ENCODE results near the gene LDHD. TPM values are rescaled to one million over a fixed set of nuclear protein-coding genes. Genes with fewer than 3 reads are reported as not detected.

Gene LDHD
- total and polyA plus RNA-seq, 2 of the 8 experiments (the other 6 are each of a cell fraction or from before 2014, with no cell fraction given), result 14.9 to 18.2 TPM

DNA sequence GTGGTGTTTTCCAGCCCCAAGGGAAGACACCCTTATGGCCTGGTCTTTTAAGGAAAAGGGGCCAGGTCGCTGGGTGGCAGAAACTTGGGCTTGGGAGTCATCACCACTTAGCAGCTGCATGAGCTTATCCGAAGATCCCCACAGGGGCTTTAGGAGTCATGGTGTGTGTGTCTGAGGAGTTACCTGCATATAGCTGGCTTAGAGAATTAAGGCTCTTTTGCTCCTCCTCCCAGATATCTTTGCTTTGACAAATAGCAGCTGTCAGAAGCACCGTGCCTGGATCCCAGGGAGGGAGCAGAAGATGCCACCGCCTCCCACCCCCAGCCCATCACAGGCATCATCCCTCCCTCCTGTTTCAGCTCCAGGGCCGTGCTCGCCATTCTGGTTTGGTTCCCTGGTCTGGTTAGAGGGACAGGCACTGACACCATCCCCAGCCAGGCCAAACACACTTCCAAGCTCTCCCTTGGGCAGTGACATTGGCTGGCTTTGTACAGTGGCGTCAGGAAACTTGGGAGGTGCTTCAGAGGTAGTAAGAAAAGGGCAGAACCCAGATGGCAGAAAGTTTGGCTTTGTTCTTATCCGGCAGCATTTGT, 17.4 kb downstream of the LDHD start:
- peaks cover 10 to 15% of the 10 kb centered on the region in 2 experiments for H4K20me1 ChIP-seq (replicated peaks in 1 of 2; ENCODE audit: control insufficient read depth in 1 of 2, insufficient read depth in 2 of 2, low read length in 2 of 2)
- H4K8ac ChIP-seq (ENCODE audit: extremely low read depth, insufficient read depth, low read length), result no peak overlapping the region
- POLR2A ChIA-PET (ENCODE audit: partially characterized antibody), result interaction anchor here (0.5 to 5.0 kb wide), 3 partner anchors 11 to 106 kb away, joined by 3 to 42 read pairs (median 3); no protein-coding TSS in a partner anchor
- TF ChIP-seq TAF7 (optimal IDR thresholded peaks at IDR 0.05; ENCODE audit: borderline replicate concordance, low read depth, low read length), result no peak
- no peak for TF ChIP-seq CEBPB (IDR thresholded peaks at IDR 0.05; ENCODE audit: low read depth, low read length)

More for the DNA sequence above, 17.4 kb downstream of the LDHD start:
- H2BK20ac ChIP-seq (ENCODE audit: low read length), result no peak overlapping the region
- peaks cover 0 to 25% of the 10 kb centered on the region in 2 experiments; a peak in 1 of 4 replicates for H3K79me2 ChIP-seq (ENCODE audit: control insufficient read depth in 1 of 2, insufficient read depth in 2 of 2, low read length in 2 of 2)
- no peak overlapping the region; a peak in 1 of 7 replicates for H3K9ac ChIP-seq (replicated peaks in 1 of 4; ENCODE audit: extremely low read depth in 1 of 4, low read depth in 3 of 4, low read length in 3 of 4)
- no peak overlapping the region for H2AFZ ChIP-seq (ENCODE audit: low read length)
- H3K4me1 ChIP-seq (replicated peaks in 1 of 4; ENCODE audit: control insufficient read depth in 3 of 4, insufficient read depth in 4 of 4, low read length in 3 of 4), result peaks cover 9 to 46% (median 32%) of the 10 kb centered on the region in 4 experiments
- no peak for DNase-seq (ENCODE audit: low read depth in 1 of 2, low spot score in 2 of 2)
- peak overlapping the region; percentile 91; the same call in 1 of the 2 replicates for H2BK12ac ChIP-seq (ENCODE audit: low read depth, low read length)
- H3K9me3 ChIP-seq (ENCODE audit: insufficient read depth in 2 of 2, low read depth in 1 of 2, low read length in 1 of 2), result no peaks in the 10 kb centered on the region
- no peak overlapping the region for H3K4me3 ChIP-seq (ENCODE audit: extremely low read depth in 1 of 4, insufficient read depth in 2 of 4, low read depth in 3 of 4, low read length in 4 of 4)
- no peak overlapping the region for H2BK120ac ChIP-seq (replicated peaks; ENCODE audit: low read depth, low read length)
- no peak overlapping the region for H3K4me2 ChIP-seq (ENCODE audit: insufficient read depth in 1 of 2, low read depth in 2 of 2, low read length in 2 of 2)
- no peak overlapping the region for H3K23ac ChIP-seq (ENCODE audit: insufficient read length)
- no peak overlapping the region for H2AK5ac ChIP-seq (ENCODE audit: low read depth, low read length)
- H4K5ac ChIP-seq (ENCODE audit: insufficient read length, low read depth, low read length), result no peak overlapping the region
- H2BK5ac ChIP-seq (ENCODE audit: low read depth, low read length), result no peak overlapping the region
- H3K36me3 ChIP-seq (ENCODE audit: control insufficient read depth in 2 of 4, insufficient read depth in 4 of 4, low read length in 3 of 4), result peaks cover 0 to 2% (median 0%) of the 10 kb centered on the region in 4 experiments; a peak in 1 of 8 replicates
- H3K14ac ChIP-seq (ENCODE audit: insufficient read length), result no peak overlapping the region
- H3K56ac ChIP-seq (replicated peaks; ENCODE audit: insufficient read length, low read depth, low read length), result no peak overlapping the region
- no peak overlapping the region for H3K4ac ChIP-seq (replicated peaks; ENCODE audit: insufficient read length, low read depth, low read length)
- no peak overlapping the region for H3K18ac ChIP-seq (ENCODE audit: extremely low read depth, low read length)
- H3K23me2 ChIP-seq (ENCODE audit: low read depth, low read length), result no peaks in the 10 kb centered on the region; the same call in 1 of the 2 replicates
- 78% methylated on average over 7 of the region's 8 CpGs; no CpG with 5 or more reads in 1 of the 2 experiments for WGBS, 2 experiments (ENCODE audit: extremely low coverage in 1 of 2, insufficient coverage in 1 of 2, insufficient read length in 1 of 2, insufficient replicate concordance in 2 of 2, low coverage in 1 of 2, low lambda C conversion rate in 2 of 2, missing lambda C conversion rate in 1 of 2)
- no peak overlapping the region; the same call in 1 of the 2 replicates for H2BK15ac ChIP-seq (ENCODE audit: low read length)
- H3K27ac ChIP-seq (ENCODE audit: low read depth, low read length), result 0 out of 2 replicates have a peak overlapping the region, but pooled peaks have one; percentile 32
- H4K91ac ChIP-seq (replicated peaks; ENCODE audit: insufficient read length, low read length), result no peak overlapping the region
- CTCF ChIA-PET (ENCODE audit: partially characterized antibody), result interaction anchor here (0.6 to 8.0 kb wide), 11 partner anchors 12 to 893 kb away, joined by 3 to 133 read pairs (median 5); partner anchors contain the start of gene ZNRF1
- H3K79me1 ChIP-seq (ENCODE audit: low read depth, low read length), result peaks cover 22% of the 10 kb centered on the region
- no peaks in the 10 kb centered on the region for H3K27me3 ChIP-seq (replicated peaks in 1 of 4; ENCODE audit: control insufficient read depth in 3 of 4, extremely low read depth in 1 of 4, insufficient read depth in 3 of 4, low read length in 3 of 4)
- no peak for FAIRE-seq

Data from H1 (cell line).